ENCODE results near the gene ZNF165.
"Not testable (repeated sequence)": the region's sequence is repeated elsewhere in the genome, so short reads cannot be mapped to it uniquely, and the experiment has no call there.

Gene ZNF165

GRCh38 chr6:28080381-28080630 is at the start of gene ZNF165:
Gene ZNF165 (plus strand): TSS chr6:28080568. CDS start chr6:28085481, 4,913 bp downstream.
- DNase-seq = not testable (repeated sequence)

- no peak for DNase-seq
These were observed 26.8 kb upstream of the ZNF165 start for GRCh38 chr6:28053584-28053983.

GRCh38 chr6:28060405-28060804 is 20.0 kb upstream of the ZNF165 start:
- no peak for DNase-seq

- no peak for DNase-seq
These were observed 16.1 kb upstream of the ZNF165 start for GRCh38 chr6:28064272-28064671.

GRCh38 chr6:28068067-28068466 is 12.3 kb upstream of the ZNF165 start:
- no peak for DNase-seq

- not testable (repeated sequence) for DNase-seq
These were observed 9.4 kb upstream of the ZNF165 start for GRCh38 chr6:28070968-28071367.

- DNase-seq = no peak
These were observed 2.3 kb upstream of the ZNF165 start for GRCh38 chr6:28078050-28078449.

GRCh38 chr6:28078836-28079235 is 1.5 kb upstream of the ZNF165 start:
- DNase-seq = no peak

GRCh38 chr6:28080631-28081485 is 490 bp downstream of the ZNF165 start:
- DNase-seq = peak; percentile 90

- DNase-seq = no peak
These were observed 1.1 kb downstream of the ZNF165 start for GRCh38 chr6:28081486-28081751.

- DNase-seq = no peak
These were observed 2.6 kb downstream of the ZNF165 start for GRCh38 chr6:28082939-28083338.

- no peak for DNase-seq
These were observed 8.7 kb downstream of the ZNF165 start for GRCh38 chr6:28089054-28089453.

GRCh38 chr6:28090917-28091586 is 10.7 kb downstream of the ZNF165 start:
- DNase-seq = no peak

GRCh38 chr6:28102222-28102621 is 21.9 kb downstream of the ZNF165 start:
- not testable (repeated sequence) for DNase-seq

- not testable (repeated sequence) for DNase-seq
These were observed 22.3 kb downstream of the ZNF165 start for GRCh38 chr6:28102699-28103098.

- DNase-seq = peak; percentile 67
These were observed 24.2 kb downstream of the ZNF165 start for GRCh38 chr6:28104392-28105244.

- DNase-seq = no peak
These were observed 24.9 kb downstream of the ZNF165 start for GRCh38 chr6:28105245-28105639.

GRCh38 chr6:28107506-28107905 is 27.1 kb downstream of the ZNF165 start:
- no peak for DNase-seq

- DNase-seq = no peak
These were observed 31.6 kb downstream of the ZNF165 start for GRCh38 chr6:28111964-28112363.

GRCh38 chr6:28115799-28116198 is 35.4 kb downstream of the ZNF165 start:
- DNase-seq = no peak

GRCh38 chr6:28117386-28118050 is 37.1 kb downstream of the ZNF165 start:
- DNase-seq = no peak

- no peak for DNase-seq
These were observed 37.8 kb downstream of the ZNF165 start for GRCh38 chr6:28118217-28118616.

GRCh38 chr6:28121876-28122275 is 41.5 kb downstream of the ZNF165 start:
- DNase-seq = no peak

Measured in NCI-H526 treated with DMSO at 0.1 percent for 48 hours (cell line).